Keratinocyte (primary cell): ENCODE data around the gene SMC3.

Experiments
- EZH2 ChIP-seq: IDR thresholded peaks from one replicate; pipeline ENCODE4 v1.6.1; 2012; ENCODE audit warnings: inconsistent platforms, mild to moderate bottlenecking, low read length, moderate library complexity
- TF ChIP-seq, protein P1 (sequence below), 3 experiments: IDR thresholded peaks in 1 of 3; conservative IDR thresholded peaks in 1 of 3; optimal IDR thresholded peaks in 1 of 3; 2 replicates in 2 of 3; 3 replicates in 1 of 3; pipeline versions ENCODE3 to v1.5.1; 2011; ENCODE audit warnings: low read length in 3 of 3, mild to moderate bottlenecking in 3 of 3, moderate library complexity in 2 of 3, control low read depth in 1 of 3, inconsistent platforms in 1 of 3; ENCODE audit not compliant: insufficient read depth in 2 of 3; ENCODE audit errors: extremely low read depth in 1 of 3

DNA sequence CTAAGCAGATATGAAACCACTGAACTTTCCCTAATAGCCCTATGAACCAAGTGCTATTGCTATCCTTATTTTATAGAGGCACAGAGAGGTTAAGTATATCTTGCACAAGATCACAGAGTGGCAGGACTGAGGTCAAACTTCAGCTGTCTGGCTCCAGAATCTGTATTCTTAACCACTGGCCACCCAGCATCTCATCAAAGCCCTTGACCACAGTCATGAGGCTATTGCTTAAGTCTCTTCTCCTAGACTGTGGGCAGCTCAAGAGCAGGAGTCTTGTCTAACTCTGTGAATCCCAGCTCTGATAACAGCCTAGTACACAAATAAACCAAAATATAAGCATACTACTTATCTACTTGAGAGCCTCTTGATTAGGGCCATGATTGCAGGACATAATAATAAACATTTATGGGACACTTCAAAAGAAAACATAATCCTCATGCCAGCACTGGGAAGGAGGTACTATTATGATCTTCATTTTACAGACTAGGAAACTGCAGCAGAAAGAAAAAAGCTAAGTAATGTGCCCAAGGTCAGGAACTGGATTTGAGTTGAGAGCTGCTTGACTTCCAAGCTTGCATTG lies 22.4 kb upstream of the SMC3 start:
- TF ChIP-seq, protein P1, sequence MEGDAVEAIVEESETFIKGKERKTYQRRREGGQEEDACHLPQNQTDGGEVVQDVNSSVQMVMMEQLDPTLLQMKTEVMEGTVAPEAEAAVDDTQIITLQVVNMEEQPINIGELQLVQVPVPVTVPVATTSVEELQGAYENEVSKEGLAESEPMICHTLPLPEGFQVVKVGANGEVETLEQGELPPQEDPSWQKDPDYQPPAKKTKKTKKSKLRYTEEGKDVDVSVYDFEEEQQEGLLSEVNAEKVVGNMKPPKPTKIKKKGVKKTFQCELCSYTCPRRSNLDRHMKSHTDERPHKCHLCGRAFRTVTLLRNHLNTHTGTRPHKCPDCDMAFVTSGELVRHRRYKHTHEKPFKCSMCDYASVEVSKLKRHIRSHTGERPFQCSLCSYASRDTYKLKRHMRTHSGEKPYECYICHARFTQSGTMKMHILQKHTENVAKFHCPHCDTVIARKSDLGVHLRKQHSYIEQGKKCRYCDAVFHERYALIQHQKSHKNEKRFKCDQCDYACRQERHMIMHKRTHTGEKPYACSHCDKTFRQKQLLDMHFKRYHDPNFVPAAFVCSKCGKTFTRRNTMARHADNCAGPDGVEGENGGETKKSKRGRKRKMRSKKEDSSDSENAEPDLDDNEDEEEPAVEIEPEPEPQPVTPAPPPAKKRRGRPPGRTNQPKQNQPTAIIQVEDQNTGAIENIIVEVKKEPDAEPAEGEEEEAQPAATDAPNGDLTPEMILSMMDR (optimal IDR thresholded peaks at IDR 0.05 in 1 of 3, IDR thresholded peaks at IDR 0.05 in 1 of 3, conservative IDR thresholded peaks at IDR 0.05 in 1 of 3; ENCODE audit: extremely low read depth in 1 of 3, insufficient read depth in 2 of 3, low read length in 3 of 3) = no peak
- TF ChIP-seq EZH2 = no peak
